ENCODE results near the gene OPHN1. TPM values are rescaled to one million over a fixed set of nuclear protein-coding genes. Genes with fewer than 3 reads are reported as not detected.

Gene OPHN1, protein sequence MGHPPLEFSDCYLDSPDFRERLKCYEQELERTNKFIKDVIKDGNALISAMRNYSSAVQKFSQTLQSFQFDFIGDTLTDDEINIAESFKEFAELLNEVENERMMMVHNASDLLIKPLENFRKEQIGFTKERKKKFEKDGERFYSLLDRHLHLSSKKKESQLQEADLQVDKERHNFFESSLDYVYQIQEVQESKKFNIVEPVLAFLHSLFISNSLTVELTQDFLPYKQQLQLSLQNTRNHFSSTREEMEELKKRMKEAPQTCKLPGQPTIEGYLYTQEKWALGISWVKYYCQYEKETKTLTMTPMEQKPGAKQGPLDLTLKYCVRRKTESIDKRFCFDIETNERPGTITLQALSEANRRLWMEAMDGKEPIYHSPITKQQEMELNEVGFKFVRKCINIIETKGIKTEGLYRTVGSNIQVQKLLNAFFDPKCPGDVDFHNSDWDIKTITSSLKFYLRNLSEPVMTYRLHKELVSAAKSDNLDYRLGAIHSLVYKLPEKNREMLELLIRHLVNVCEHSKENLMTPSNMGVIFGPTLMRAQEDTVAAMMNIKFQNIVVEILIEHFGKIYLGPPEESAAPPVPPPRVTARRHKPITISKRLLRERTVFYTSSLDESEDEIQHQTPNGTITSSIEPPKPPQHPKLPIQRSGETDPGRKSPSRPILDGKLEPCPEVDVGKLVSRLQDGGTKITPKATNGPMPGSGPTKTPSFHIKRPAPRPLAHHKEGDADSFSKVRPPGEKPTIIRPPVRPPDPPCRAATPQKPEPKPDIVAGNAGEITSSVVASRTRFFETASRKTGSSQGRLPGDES
- total RNA-seq (2014; rRNA removed; shearing (Covaris generic)): 70.2 and 72.0 TPM in 2 replicates
- polyA plus RNA-seq (2015; cell fraction: cytosol; rRNA removed): 54.9 and 64.2 TPM in 2 replicates
- polyA plus RNA-seq (2015; cell fraction: nucleus; rRNA removed): 153 and 164 TPM in 2 replicates

DNA sequence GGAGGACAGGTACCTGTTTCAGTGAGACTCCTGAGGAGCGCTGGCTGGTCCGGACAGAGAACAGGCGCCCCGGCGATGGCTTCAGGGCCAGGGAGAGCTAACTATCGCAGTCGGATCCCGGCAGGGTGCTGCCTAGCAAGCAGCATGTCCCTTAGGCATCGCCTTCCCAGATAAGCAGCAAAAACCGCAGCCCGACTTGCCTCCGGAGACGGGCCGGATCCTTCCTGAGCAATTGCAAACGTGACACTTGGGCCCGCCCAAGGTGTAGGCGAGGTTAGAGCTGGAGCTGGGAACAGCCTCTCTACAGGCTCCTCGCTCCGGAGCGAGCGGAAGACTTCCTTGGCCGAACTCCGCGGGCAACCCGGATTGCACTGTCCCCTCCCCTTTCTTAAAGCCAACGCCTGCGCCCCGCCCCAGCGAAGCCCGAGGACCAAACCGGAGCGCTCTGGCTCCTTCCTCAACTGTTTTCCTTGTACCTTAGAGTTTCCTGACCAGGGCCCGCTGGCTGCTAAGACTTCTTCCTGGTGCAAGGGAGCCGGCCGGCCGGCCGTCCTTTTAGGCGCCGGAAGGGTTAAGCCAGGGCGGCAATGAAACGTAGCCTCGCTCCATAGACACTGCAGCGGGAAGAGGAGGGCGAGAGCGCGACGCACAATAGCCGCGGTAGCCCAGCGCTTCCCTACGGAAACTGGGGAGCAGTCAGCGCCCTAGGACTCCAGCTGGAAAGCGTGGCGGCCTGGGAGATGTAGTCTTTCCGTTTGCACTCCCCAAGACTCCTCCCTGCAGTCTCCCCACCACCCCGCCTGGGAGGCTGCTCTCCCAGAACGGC, at the start of gene OPHN1:
OPHN1 (minus strand) TSS at position 341 of the 826 bp plus-strand sequence. CDS start 475 bp downstream, outside the sequence.
- peak; percentile 61 for DNase-seq (ENCODE audit: low read depth, low spot score)
- in situ Hi-C loops (cut with HindIII; ENCODE audit: low pct_unique_long_range_greater_than_20kb, low sequenced_read_pairs): no loop called here

DNA sequence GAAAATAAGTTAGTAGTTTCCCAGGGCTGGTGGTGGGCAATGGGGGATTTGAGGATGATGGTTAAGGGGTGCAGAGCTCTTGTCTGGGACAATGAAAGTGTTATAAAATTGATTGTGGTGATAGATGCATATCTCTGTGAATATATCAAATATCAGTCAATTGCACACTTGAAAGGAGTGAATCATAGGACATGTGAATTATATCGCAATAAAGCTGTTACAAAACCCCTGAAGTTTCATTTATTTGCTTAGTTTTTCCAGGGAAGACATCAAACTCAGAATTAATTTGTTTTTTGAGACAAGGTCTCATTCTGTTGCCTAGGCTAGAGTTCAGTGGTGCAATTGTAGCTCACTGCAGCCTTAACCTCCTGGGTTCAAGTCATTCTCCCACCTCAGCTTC, 47.7 kb upstream of the OPHN1 start:
- in situ Hi-C loops (cut with HindIII; ENCODE audit: low pct_unique_long_range_greater_than_20kb, low sequenced_read_pairs): no loop called here
- no peak for DNase-seq (ENCODE audit: low read depth, low spot score)

DNA sequence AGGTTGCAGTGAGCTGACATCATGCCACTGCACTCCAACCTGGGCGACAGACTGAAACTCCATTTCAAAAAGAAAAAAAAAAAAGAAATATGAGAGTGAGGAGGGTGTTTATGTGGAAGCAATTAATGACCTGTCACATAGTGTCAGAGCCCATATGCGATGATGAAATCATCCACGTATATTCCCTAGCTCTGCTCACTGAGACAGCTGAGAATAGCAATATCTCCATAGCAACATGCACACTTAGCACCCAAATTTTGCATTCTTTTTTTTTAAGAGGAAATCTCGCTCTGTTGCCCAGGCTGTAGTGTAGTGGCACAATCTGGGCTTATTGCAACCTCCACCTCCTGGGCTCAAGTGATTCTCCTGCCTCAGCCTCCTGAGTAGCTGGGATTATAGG, 31.5 kb upstream of the OPHN1 start:
- in situ Hi-C loops (cut with HindIII; ENCODE audit: low pct_unique_long_range_greater_than_20kb, low sequenced_read_pairs): no loop called here
- no peak for DNase-seq (ENCODE audit: low read depth, low spot score)

DNA sequence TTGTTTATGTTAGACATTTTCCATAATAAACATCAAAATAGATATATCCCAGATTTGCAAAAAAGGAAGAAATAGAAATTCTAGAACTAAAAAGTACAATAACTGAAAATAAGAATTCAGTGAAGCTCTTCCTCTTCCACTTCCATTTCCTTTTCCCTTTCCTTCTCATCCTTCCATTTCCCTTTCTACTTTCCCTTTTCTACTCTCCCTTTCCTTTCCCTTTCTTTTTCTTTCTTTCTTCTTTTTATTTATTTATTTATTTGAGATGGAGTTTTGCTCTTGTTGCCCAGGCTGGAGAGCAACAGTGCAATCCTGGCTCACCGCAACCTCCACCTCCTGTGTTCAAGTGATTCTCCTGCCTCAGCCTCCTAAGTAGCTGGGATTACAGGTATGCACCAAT, 30.6 kb upstream of the OPHN1 start:
- in situ Hi-C loops (cut with HindIII; ENCODE audit: low pct_unique_long_range_greater_than_20kb, low sequenced_read_pairs): no loop called here
- no peak for DNase-seq (ENCODE audit: low read depth, low spot score)

DNA sequence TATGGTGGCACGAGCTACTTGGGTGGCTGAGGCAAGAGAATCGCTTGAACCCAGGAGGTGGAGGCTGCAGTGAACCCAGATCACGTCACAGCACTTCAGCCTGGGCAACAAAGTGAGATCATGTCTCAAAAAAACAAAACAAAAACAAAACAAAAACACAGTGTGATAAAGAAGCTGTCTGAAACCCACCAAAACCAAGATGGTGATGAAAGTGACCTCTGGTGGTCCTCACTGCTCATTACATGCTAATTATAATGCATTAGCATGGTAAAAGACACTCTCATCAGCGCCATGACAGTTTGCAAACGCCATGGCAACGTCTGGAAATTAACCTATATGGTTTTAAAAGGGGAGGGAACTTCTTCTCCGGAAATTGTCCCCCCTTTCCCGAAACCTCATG, 29.4 kb upstream of the OPHN1 start:
- in situ Hi-C loops (cut with HindIII; ENCODE audit: low pct_unique_long_range_greater_than_20kb, low sequenced_read_pairs): no loop called here
- DNase-seq (ENCODE audit: low read depth, low spot score): peak; percentile 75

DNA sequence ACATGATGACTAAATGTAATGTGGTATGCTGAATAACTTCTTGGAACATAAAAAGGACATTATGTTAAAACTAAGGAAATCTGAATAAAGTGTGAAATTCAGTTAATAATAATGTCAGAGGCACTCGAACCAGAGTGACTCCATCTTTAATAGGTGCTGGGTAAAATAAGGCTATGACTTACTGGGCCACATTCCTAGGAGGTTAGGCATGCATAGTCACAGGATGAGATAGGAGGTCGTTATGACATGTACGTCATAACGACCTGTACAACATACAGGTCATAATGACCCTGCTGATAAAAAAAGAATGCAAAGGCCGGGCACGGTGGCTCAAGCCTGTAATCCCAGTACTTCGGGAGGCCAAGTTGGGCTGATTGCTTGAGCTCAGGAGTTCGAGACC, 28.9 kb upstream of the OPHN1 start:
- in situ Hi-C loops (cut with HindIII; ENCODE audit: low pct_unique_long_range_greater_than_20kb, low sequenced_read_pairs): no loop called here
- DNase-seq (ENCODE audit: low read depth, low spot score): peak; percentile 4

DNA sequence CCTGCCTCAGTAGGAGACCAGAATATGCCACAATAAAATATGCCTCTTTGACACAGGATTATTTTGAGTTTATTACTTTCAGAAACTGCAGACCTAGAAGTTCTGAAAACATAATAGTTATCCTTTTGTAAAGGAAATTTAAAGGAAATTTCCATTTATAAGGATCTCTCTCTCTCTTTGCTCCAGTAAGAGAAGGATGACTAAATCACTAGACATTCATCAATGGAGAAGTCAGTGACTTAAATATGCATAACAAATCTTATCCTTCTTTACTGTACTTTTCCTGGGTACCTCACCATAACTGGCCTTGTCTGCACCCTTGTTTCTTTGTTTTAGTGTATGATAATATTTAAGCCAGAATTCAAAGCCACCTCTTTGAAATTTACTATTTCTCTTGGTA, 28.3 kb upstream of the OPHN1 start:
- in situ Hi-C loops (cut with HindIII; ENCODE audit: low pct_unique_long_range_greater_than_20kb, low sequenced_read_pairs): no loop called here

DNA sequence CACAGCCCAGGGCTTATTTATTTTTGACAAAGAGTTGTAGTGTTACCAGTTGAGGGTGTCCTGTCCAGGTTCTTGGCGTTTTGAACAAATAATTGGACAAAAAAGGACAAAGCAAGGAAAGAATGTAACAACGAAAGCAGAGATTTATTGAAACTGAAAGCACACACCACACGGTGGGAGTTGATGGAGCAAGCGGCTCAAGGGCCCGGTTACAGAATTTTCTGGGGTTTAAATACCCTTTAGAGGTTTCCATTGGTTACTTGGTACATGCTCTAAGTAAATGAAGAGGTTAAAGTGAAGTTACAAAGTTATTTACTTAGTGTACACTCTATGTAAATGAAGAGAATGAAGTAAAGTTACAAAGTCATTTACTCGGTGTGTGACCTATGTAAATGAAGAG, 27.8 kb upstream of the OPHN1 start:
- DNase-seq (ENCODE audit: low read depth, low spot score): no peak
- in situ Hi-C loops (cut with HindIII; ENCODE audit: low pct_unique_long_range_greater_than_20kb, low sequenced_read_pairs): no loop called here

More for the DNA sequence above, 28.3 kb upstream of the OPHN1 start:
- no peak for DNase-seq (ENCODE audit: low read depth, low spot score)

DNA sequence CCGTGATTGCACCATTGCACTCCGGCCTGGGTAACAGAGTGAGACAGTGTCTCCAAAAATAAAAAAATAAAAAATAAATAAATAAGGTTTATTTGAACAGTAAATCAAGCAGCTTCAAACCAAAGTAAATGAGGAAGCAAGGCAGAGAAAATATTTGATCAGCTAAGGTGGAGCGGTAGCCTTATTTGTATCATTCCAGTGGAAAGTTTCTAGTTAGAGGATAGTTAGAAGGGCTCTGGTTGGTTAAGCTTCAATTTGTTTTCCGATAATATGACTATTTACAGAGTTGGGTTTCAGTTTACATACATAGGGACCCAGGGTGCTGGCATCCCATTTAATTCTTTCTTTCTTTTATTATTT, 21.8 kb upstream of the OPHN1 start:
- in situ Hi-C loops (cut with HindIII; ENCODE audit: low pct_unique_long_range_greater_than_20kb, low sequenced_read_pairs): no loop called here
- no peak for DNase-seq (ENCODE audit: low read depth, low spot score)

DNA sequence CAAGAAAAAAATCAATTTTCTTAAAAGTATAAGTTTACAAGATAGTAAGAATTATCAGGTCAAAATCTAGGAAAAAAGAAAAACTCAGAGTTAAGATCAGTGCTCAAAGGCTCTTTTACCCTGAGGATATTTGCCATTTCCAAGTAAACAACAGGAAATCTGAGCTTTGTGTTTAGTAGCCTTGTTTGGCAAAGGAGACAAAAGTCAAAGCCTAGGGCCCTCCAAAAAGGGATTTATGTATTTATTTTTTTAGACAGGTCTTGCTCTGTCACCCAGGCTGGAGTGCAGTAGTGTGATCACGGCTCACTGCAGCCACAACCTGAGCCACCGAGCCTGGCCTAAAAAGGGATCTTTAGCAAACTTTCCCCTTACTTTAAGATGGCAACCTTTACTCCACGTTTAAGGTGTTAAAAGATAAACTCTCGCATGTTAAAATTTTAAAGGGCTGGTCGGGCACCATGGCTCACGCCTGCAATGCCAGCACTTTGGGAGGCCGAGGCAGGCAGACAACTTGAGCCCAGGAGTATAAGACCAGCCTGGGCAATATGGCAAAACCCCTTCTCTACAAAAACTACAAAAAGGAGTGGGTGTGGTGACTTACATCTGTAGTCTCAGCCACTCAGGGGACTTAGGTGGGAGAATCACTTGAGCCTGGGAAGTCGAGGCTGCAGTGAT, 21.3 kb upstream of the OPHN1 start:
- DNase-seq (ENCODE audit: low read depth, low spot score): no peak
- in situ Hi-C loops (cut with HindIII; ENCODE audit: low pct_unique_long_range_greater_than_20kb, low sequenced_read_pairs): no loop called here

DNA sequence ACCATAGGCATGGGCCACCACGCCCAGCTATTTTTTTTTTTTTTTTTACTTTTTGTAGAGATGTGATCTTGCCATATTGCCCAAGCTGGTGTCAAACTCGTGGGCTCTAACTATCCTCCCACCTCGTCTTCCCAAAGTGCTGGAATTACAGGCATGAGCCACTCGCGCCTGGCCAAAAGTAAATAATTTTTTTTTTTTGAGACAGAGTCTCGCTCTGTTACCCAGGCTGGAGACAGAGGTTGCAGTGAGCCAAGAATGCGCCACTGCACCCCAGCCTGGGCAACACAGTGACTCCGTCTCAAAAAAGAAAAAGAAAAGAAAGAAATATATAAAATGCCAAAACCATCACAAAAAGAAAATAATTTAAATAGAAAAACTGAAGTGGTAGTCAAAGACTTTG, 18.4 kb upstream of the OPHN1 start:
- in situ Hi-C loops (cut with HindIII; ENCODE audit: low pct_unique_long_range_greater_than_20kb, low sequenced_read_pairs): no loop called here
- DNase-seq (ENCODE audit: low read depth, low spot score): no peak

DNA sequence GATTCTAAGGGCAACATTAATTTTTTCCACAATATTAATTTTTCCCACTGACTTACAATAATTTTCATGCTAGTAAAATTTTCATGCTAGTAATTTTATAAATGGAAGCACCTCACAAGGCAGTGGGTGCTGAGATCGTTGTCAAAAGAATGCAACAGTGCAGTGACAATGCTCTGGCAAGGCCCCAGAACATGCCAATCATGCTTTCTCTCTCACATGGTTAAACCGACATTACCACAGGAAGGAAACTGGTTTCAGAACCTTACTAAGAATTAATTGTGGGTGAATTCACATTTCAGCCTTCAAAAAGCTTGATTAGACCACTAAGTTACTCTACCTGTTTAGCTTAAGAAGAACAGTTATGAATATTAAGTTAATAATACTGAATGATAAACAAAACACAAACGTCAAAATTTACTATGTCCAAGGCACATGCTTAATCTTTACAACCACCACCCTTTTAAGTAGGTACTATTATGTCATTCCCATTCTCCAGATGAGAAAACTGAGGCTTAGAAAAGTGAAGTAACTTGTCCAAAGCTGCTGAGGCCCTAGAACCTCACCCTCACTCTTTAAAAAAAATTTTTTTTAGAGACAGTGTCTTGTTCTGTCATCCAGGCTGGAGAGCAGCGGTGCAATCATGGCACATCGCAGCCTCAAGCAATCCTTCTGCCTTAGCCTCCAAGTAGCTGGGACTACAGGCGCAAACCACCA, 10.0 kb upstream of the OPHN1 start:
- in situ Hi-C loops (cut with HindIII; ENCODE audit: low pct_unique_long_range_greater_than_20kb, low sequenced_read_pairs): no loop called here
- peak; percentile 71 for DNase-seq (ENCODE audit: low read depth, low spot score)

DNA sequence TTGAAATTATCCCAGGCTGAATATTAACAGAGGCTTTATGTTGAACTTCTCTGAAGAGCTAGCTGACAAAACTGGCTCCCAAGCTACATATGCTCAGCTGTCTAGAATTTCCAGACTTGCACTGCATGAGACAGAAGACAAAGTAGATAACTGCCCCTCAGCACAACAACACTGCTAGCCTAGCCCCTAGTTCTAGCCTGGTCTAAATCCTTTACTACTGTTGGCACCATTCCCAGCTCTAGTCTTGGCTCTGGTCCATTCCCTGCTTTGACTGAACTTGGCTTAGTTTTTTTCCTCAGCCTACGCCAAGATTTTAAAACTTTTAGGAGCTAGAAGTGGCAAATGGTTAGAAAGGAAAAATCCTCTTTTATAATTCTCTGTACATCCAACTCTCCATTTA, 7.6 kb upstream of the OPHN1 start:
- peak; percentile 39 for DNase-seq (ENCODE audit: low read depth, low spot score)
- in situ Hi-C loops (cut with HindIII; ENCODE audit: low pct_unique_long_range_greater_than_20kb, low sequenced_read_pairs): no loop called here

DNA sequence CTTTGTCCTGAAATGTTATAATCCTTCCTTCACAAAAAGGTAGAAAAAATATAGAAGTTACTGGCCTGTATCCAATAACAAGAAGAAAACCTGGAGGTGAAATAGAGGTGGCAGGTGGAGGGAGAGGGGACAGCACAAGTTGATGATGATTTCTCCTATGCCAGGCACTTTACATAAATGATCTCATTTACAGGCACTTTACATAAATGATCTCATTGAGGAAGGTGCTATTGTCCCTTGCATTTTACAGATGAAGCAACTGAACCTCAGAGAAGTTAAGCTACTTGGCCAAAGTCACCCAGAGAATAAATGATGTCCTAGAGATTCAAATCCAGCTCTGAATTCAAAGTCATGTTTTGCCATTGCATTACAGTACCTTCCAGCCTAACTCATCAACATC, 7.1 kb upstream of the OPHN1 start:
- DNase-seq (ENCODE audit: low read depth, low spot score): no peak
- in situ Hi-C loops (cut with HindIII; ENCODE audit: low pct_unique_long_range_greater_than_20kb, low sequenced_read_pairs): no loop called here

DNA sequence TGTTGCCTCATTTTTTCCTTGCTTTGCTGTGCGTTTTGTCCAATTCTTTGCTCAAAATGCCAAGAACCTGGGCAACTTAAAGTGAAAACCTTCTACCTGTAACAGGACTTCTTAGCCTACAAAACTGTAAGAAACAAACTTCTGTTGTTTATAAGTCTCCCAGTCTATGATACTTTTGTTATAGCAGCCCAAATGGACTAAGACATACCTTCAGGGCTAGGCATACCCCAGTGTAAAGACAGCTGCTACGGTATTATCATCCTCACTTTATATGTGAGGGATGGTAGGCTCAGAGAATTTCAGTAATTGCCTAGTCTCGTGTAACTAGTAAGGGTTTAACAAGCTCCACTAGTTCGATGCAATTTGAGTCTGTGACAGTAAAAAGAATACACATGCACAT, 6.0 kb upstream of the OPHN1 start:
- in situ Hi-C loops (cut with HindIII; ENCODE audit: low pct_unique_long_range_greater_than_20kb, low sequenced_read_pairs): no loop called here
- no peak for DNase-seq (ENCODE audit: low read depth, low spot score)

DNA sequence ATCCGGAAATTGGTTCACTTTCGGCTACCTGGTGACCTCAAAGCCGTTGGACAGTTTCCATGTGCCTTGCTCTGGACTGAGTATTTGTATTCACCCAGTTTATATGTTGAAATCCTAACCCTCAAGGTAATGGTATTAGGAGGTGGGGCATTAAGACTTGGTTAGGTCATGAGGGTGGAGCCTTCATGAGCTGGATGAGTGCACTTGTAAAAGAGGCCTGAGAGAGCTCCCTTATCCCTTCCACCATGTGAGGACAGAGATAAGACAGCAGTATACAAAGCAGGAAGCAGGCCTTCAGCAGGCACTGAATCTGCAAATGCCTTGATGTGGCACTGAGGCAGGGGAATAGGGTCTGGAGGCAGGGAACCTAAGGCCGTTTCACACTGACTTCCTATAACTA, 5.3 kb upstream of the OPHN1 start:
- in situ Hi-C loops (cut with HindIII; ENCODE audit: low pct_unique_long_range_greater_than_20kb, low sequenced_read_pairs): no loop called here
- peak; percentile 5 for DNase-seq (ENCODE audit: low read depth, low spot score)

DNA sequence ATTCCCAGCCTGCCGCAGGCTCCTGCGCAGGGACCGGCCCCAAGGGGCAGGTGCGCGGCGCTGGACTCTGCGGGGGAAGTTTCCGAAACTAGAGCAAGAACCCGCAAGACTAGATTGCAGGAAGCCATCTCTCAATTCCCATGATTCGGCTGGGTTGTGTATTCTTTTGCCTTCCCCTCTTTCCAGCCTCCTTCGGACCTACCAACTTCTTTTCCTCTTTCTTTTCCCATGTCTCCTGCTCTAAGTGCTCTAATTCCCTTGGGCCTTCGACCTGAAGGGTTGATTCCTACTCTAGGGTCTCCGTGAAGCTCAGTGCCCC, 645 bp upstream of the OPHN1 start:
- in situ Hi-C loops (cut with HindIII; ENCODE audit: low pct_unique_long_range_greater_than_20kb, low sequenced_read_pairs): no loop called here

More for the DNA sequence above, 645 bp upstream of the OPHN1 start:
- DNase-seq (ENCODE audit: low read depth, low spot score): no peak

Data from SK-MEL-5 (cell line).